Psoas muscle (tissue), 8 donors: ENCODE data around the gene MLLT10. TPM values are rescaled to one million over a fixed set of nuclear protein-coding genes. Genes with fewer than 3 reads are reported as not detected.
A peak's percentile ranks its signal among the peaks of the same experiment; 100 is the strongest.

Source experiments
- ATAC-seq, 4 donors: fragments of 200-7000 bp; cut with Tn5 transposase; one replicate each; pipeline ENCODE4 v1.9.1; 2020; ENCODE audit warnings: moderate library complexity in 3 of 4, mild to moderate bottlenecking in 2 of 4
- DNase-seq, 2 donors: peaks; one replicate each; pipeline ENCODE4 v3.0.0-alpha.2; 2020
- H3K27ac ChIP-seq: fragments of 200-600 bp; one replicate; pipeline ENCODE4 v1.8.0; 2022
- H3K27me3 ChIP-seq, 3 donors: fragments of 200-600 bp in 1 of 3; one replicate each; pipeline versions ENCODE4 v1.6.1 to v1.8.0; 2013 to 2022; ENCODE audit warnings: low read length in 2 of 3, mild to moderate bottlenecking in 2 of 3, moderate library complexity in 1 of 3; ENCODE audit not compliant: insufficient read depth in 3 of 3
- H3K36me3 ChIP-seq, 2 donors: fragments of 200-600 bp in 1 of 2; one replicate each; pipeline versions ENCODE4 v1.6.1 to v1.8.0; 2013 to 2022; ENCODE audit warnings: low read depth in 1 of 2, mild to moderate bottlenecking in 1 of 2, moderate library complexity in 1 of 2; ENCODE audit not compliant: insufficient read depth in 1 of 2
- H3K4me1 ChIP-seq: fragments of 200-600 bp; one replicate; pipeline ENCODE4 v1.8.0; 2022
- H3K4me3 ChIP-seq: fragments of 200-600 bp; one replicate; pipeline ENCODE4 v1.8.0; 2022; ENCODE audit warnings: mild to moderate bottlenecking
- H3K9me3 ChIP-seq: fragments of 200-600 bp; one replicate; pipeline ENCODE4 v1.8.0; 2022
- CTCF ChIP-seq: fragments of 200-600 bp; IDR thresholded peaks from one replicate; pipeline ENCODE4 v1.8.0; 2022; ENCODE audit warnings: antibody characterized with exemption
- WGBS, 3 donors: extraction: QIAGEN DNeasy Blood & Tissue Kit; methylation state at CpG; one replicate each; pipeline versions ENCODE4 v1.1.6 to v1.1.7; 2013; 5-methylcytosine and 5-hydroxymethylcytosine counted together
- intact Hi-C, 2 donors: fragments of 100-400 bp; cut with DNase I; formaldehyde crosslinking; loops; one replicate each; pipeline versions ENCODE4 v1.11.0 to v1.14.2; 2022
- polyA plus RNA-seq, 3 donors: library from polyadenylated mRNA; stranded (reverse); fragments of 200-250 nt; gene quantifications; one replicate each; pipeline ENCODE4 v1.2.3, GENCODE V29; 2013
- total RNA-seq, 4 donors: library from RNA; stranded (reverse); fragmentation: NEBNext Ultra II Directional in 2 of 4; extraction: Animal tissue kit (Norgen Biotek cat#: 25700) in 2 of 4; gene quantifications; one replicate each; pipeline versions ENCODE4 v1.2.1 to v1.2.4, GENCODE V29; 2021 to 2023
- donor health status: healthy with polysubstance abuse.
- donor health status: DM: no; HTN: no; CAD: no; lungs with moderate emphysema.
- donor health status: Bipolar disorder and iron deficiency.
- donor health status: healthy.
- donor health status: DM: yes; HTN: yes; CAD: no.
- donor health status: DM: no; HTN: no; CAD: no.
- donor health status: DM: no; HTN: no; CAD: no.
- donor health status: DM: yes; HTN: yes; CAD: no.

MLLT10 gene
- total and polyA plus RNA-seq, 7 donors, result 9.6 to 21.1 (median 13.3) TPM

GRCh38 chr10:21677551-21677950 is 143.5 kb downstream of the MLLT10 start:
- ATAC-seq, result no peak
- H3K27ac ChIP-seq, result no peak overlapping the region
- peaks cover 16% of the 10 kb centered on the region for H3K4me1 ChIP-seq
- no peaks in the 10 kb centered on the region for H3K9me3 ChIP-seq
- peaks cover 0 to 8% of the 10 kb centered on the region in 2 donors for H3K36me3 ChIP-seq
- WGBS, 3 donors, result 67 to 78% (median 78%) methylated on average over 3 of the region's 3 CpGs
- no peak overlapping the region for H3K4me3 ChIP-seq
- TF ChIP-seq CTCF, result no peak
- H3K27me3 ChIP-seq, result no peaks in the 10 kb centered on the region
- no peak for DNase-seq
- intact Hi-C loops, result no loop called here

DNA sequence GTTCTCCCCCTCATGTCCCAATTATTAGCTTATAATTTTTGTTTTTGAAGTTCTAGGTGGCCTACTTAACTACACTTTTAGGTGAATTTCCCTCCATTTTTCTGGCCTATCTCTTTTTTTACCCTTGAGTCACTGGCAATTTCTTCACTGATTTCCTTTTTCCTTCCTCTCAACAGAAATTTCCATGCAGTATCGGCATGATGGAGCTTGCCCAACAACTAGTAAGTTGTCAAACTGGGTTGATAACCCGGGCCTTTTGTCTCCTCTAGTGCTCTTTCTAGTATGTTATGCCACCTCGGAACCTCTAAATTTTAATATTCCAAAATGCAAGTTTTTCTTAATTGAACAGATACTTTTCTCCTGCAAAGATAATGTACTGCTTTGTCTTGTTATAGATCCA is 147.1 kb downstream of the MLLT10 start:
- ATAC-seq (no peak), DNase-seq (no peak)
- intact Hi-C loops, result no loop called here
- no peak for TF ChIP-seq CTCF
- no peak overlapping the region for H3K4me3 ChIP-seq
- no peaks in the 10 kb centered on the region for H3K27me3 ChIP-seq
- no peaks in the 10 kb centered on the region for H3K36me3 ChIP-seq
- no peaks in the 10 kb centered on the region for H3K9me3 ChIP-seq
- H3K27ac ChIP-seq, result no peak overlapping the region
- peaks cover 16% of the 10 kb centered on the region for H3K4me1 ChIP-seq
- WGBS, 3 donors, result 88 to 94% (median 90%) methylated on average over 3 of the region's 3 CpGs

DNA sequence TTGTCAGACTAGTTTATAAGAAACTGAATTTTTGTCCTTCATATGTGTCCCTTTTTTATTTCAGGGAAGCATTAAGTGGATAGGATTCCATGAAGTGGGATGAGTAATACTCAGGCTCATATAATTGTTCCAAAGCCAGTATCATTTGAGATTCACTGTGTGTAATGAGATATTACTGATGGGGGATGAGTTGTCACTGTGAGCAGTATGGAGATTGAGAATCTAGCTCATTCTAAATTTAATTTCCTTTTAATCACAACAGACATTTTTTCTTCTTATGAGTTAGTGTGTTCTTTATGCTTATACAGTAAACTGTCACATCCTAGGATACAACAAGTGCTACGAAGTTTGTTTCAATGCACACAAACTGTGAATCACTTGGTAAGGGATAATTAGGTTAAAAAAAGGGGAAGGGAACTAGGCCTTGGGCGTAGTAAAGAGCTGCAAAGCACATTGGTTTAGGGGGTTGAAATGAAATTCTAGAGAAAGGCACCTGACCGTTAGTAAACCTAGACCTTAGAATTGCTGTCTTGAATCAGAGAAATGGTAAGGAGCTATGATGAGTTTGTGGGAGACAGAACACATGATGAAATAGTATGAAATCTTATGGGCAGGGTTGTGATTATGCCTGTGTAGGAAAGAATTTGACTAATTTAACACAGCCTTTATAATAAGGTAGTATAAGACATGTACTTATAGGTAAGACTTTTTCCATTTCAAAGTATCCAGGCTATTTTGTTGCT is 153.4 kb downstream of the MLLT10 start:
- Histone ChIP-seq H3K27ac (no peak overlapping the region), H3K36me3 (peaks cover 0 to 2% of the 10 kb centered on the region in 2 donors), H3K4me3 (no peak overlapping the region), H3K9me3 (no peaks in the 10 kb centered on the region), H3K4me1 (peaks cover 6% of the 10 kb centered on the region), H3K27me3 (no peaks in the 10 kb centered on the region)
- 91 to 96% (median 95%) methylated on average over 3 of the region's 3 CpGs for WGBS, 3 donors
- no peak for TF ChIP-seq CTCF
- DNase-seq, result no peak
- ATAC-seq, result peak in 3 of 4 donors; percentile 74 to 90 (median 78)
- intact Hi-C loops, result no loop called here

DNA sequence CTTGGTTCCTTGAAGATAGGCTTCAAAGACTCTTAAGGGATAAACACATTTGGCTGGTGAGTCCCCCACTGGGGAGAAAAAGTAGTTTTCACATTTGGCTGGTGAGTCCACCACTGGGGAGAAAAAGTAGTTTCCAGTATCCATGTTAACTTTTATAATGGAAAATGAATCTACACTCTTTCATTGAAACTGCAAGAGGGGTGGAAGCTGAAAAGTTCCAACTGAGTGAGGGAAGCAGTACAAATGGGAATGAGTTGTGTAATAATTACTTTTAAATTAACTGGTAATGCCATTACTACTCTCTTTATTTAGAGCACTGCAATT is 153.9 kb downstream of the MLLT10 start:
- Histone ChIP-seq H3K36me3 (peaks cover 0 to 7% of the 10 kb centered on the region in 2 donors), H3K4me1 (peaks cover 6% of the 10 kb centered on the region), H3K27ac (no peak overlapping the region), H3K4me3 (no peak overlapping the region), H3K27me3 (no peaks in the 10 kb centered on the region), H3K9me3 (no peaks in the 10 kb centered on the region)
- intact Hi-C loops, result no loop called here
- DNase-seq, result no peak
- no peak for ATAC-seq
- TF ChIP-seq CTCF, result no peak

DNA sequence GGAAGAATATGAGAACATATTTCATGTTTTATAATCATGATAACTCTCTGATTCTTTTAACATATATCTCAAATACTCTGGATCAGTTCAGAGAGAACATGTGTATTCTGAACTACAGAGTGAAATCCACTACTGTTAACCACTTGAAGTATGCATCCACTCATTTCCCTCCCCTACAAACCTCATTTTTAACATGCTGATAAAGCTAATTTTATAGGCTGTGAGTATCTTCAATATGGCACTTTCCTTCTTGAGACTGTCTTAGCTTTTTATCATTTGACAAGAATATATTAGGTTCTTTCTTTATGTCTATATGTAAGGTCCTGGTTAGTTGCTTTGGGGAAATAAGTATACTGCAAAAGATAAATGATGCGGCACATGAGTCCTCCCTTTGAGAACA is 154.8 kb downstream of the MLLT10 start:
- Histone ChIP-seq H3K27me3 (no peaks in the 10 kb centered on the region), H3K27ac (no peak overlapping the region), H3K4me1 (peaks cover 6% of the 10 kb centered on the region), H3K36me3 (peaks cover 0 to 8% of the 10 kb centered on the region in 2 donors), H3K9me3 (no peaks in the 10 kb centered on the region), H3K4me3 (no peak overlapping the region)
- intact Hi-C loops, result no loop called here
- no peak for TF ChIP-seq CTCF
- DNase-seq, result no peak
- WGBS, 3 donors, result 94 to 100% (median 100%) methylated on average over 1 of the region's 1 CpG
- ATAC-seq, result no peak
